Activated effector memory CD4-positive, alpha-beta T cell treated with Interleukin-2 at 50 U/mL for 16 hours (primary cell): ENCODE results near the gene ADCY5.

Experiments used
- DNase-seq: peaks from one replicate; pipeline ENCODE4 v3.0.0-alpha.2; 2020

The ADCY5 gene

GRCh38 chr3:123236902-123237301 lies 212.0 kb downstream of the ADCY5 start:
- no peak for DNase-seq
